ENCODE data around the gene TMEM35B.

DNA sequence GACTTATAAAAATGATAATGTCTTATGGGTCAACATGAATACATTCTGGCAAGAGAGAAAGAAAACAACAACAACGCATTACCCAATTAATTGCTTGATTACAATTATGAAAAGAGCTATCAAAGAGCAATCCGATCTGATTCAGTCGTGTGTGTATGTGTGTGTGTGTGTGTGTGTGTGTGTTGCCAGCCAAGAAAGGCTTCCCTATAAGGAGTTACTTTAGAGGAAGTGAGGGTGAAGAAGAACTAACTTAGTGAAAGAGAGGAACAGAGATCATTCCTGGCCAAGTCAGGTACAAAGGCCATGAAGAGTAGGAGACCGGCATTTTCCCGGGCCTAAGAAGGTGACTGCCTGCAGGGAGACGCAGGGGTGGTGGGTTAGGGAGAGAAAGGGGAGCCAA lies 9.4 kb downstream of the TMEM35B start:
- TF ChIP-seq, protein P1, sequence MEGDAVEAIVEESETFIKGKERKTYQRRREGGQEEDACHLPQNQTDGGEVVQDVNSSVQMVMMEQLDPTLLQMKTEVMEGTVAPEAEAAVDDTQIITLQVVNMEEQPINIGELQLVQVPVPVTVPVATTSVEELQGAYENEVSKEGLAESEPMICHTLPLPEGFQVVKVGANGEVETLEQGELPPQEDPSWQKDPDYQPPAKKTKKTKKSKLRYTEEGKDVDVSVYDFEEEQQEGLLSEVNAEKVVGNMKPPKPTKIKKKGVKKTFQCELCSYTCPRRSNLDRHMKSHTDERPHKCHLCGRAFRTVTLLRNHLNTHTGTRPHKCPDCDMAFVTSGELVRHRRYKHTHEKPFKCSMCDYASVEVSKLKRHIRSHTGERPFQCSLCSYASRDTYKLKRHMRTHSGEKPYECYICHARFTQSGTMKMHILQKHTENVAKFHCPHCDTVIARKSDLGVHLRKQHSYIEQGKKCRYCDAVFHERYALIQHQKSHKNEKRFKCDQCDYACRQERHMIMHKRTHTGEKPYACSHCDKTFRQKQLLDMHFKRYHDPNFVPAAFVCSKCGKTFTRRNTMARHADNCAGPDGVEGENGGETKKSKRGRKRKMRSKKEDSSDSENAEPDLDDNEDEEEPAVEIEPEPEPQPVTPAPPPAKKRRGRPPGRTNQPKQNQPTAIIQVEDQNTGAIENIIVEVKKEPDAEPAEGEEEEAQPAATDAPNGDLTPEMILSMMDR (conservative IDR thresholded peaks at IDR 0.05; ENCODE audit: low read length): no peak
- TF ChIP-seq EZH2phosphoT487 (IDR thresholded peaks at IDR 0.05; ENCODE audit: borderline replicate concordance): no peak

All from Loucy (cell line).